Frontal cortex (tissue), 4 donors: Measurements from ENCODE around the gene BPIFA1. TPM values are rescaled to one million over a fixed set of nuclear protein-coding genes. Genes with fewer than 3 reads are reported as not detected.

Experiments
- DNase-seq, 2 donors: peaks; one replicate each; pipeline ENCODE4 v3.0.0; 2012; ENCODE audit warnings: low spot score in 2 of 2
- FAIRE-seq: peaks from 2 replicates; lab custom pipeline; 2012; peaks lifted over from hg19 to GRCh38; lab: Jason Lieb, UNC
- total RNA-seq: library from RNA; depleted of rRNA; stranded (reverse); fragments of >200 nt; gene quantifications from one replicate; pipeline ENCODE4 v1.2.3, GENCODE V29; 2014
- donor health status: control.
- donor health status: control.
- donor health status: control.

The BPIFA1 gene
- total RNA-seq, 1 donor from 2014 or later = not detected

GRCh38 chr20:33239418-33239817, 3.6 kb downstream of the BPIFA1 start:
- no peak for DNase-seq
- FAIRE-seq = no peak

- no peak for DNase-seq
- FAIRE-seq = no peak
Measured at GRCh38 chr20:33239979-33240736, 4.4 kb downstream of the BPIFA1 start.

GRCh38 chr20:33240923-33241322, 5.1 kb downstream of the BPIFA1 start:
- no peak for DNase-seq
- no peak for FAIRE-seq

GRCh38 chr20:33242319-33243100, 6.7 kb downstream of the BPIFA1 start:
- no peak for FAIRE-seq
- DNase-seq = no peak

GRCh38 chr20:33246077-33246476, 10.3 kb downstream of the BPIFA1 start:
- no peak for FAIRE-seq

GRCh38 chr20:33249456-33249855, 13.7 kb downstream of the BPIFA1 start:
- FAIRE-seq (no peak), DNase-seq (no peak)

More at GRCh38 chr20:33246077-33246476, 10.3 kb downstream of the BPIFA1 start:
- no peak for DNase-seq

GRCh38 chr20:33250666-33251065, 14.9 kb downstream of the BPIFA1 start:
- FAIRE-seq (no peak), DNase-seq (no peak)

GRCh38 chr20:33251496-33251895, 15.7 kb downstream of the BPIFA1 start:
- FAIRE-seq (no peak), DNase-seq (no peak)

GRCh38 chr20:33252460-33252859, 16.7 kb downstream of the BPIFA1 start:
- DNase-seq (no peak), FAIRE-seq (no peak)

GRCh38 chr20:33255005-33255404, 19.2 kb downstream of the BPIFA1 start:
- FAIRE-seq (no peak), DNase-seq (no peak)

- DNase-seq (no peak), FAIRE-seq (no peak)
Measured at GRCh38 chr20:33257237-33257636, 21.4 kb downstream of the BPIFA1 start.

GRCh38 chr20:33259371-33259770, 23.6 kb downstream of the BPIFA1 start:
- no peak for FAIRE-seq
- no peak for DNase-seq

GRCh38 chr20:33261465-33261864, 25.7 kb downstream of the BPIFA1 start:
- DNase-seq = no peak

GRCh38 chr20:33262658-33263065, 26.9 kb downstream of the BPIFA1 start:
- DNase-seq (no peak), FAIRE-seq (no peak)

More at GRCh38 chr20:33261465-33261864, 25.7 kb downstream of the BPIFA1 start:
- FAIRE-seq = no peak

GRCh38 chr20:33263784-33264183, 28.0 kb downstream of the BPIFA1 start:
- FAIRE-seq (no peak), DNase-seq (no peak)

- FAIRE-seq (no peak), DNase-seq (no peak)
Measured at GRCh38 chr20:33267701-33268100, 31.9 kb downstream of the BPIFA1 start.

- FAIRE-seq = no peak
Measured at GRCh38 chr20:33272155-33272873, 36.5 kb downstream of the BPIFA1 start.

GRCh38 chr20:33273117-33273851, 37.5 kb downstream of the BPIFA1 start:
- FAIRE-seq (no peak), DNase-seq (no peak)

More at GRCh38 chr20:33272155-33272873, 36.5 kb downstream of the BPIFA1 start:
- no peak for DNase-seq

- FAIRE-seq = no peak
- DNase-seq = no peak
Measured at GRCh38 chr20:33275215-33275614, 39.4 kb downstream of the BPIFA1 start.

GRCh38 chr20:33275871-33276270, 40.1 kb downstream of the BPIFA1 start:
- FAIRE-seq (no peak), DNase-seq (no peak)
